Left lung (tissue), 10 donors: ENCODE data around the gene RWDD2A. TPM values are rescaled to one million over a fixed set of nuclear protein-coding genes. Genes with fewer than 3 reads are reported as not detected.

Source experiments
- ATAC-seq: fragments of 200-7000 bp; cut with Tn5 transposase; one replicate; pipeline ENCODE4 v1.9.1; 2020; ENCODE audit warnings: moderate library complexity
- DNase-seq, 4 donors: peaks; one replicate each; pipeline ENCODE4 v3.0.0-alpha.2; 2013 to 2020
- H3K27ac ChIP-seq, 2 donors: fragments of 200-600 bp; sonication (generic) in 1 of 2; one replicate each; pipeline versions ENCODE4 v1.5.0 to v1.8.0; 2020 to 2021
- H3K27me3 ChIP-seq, 2 donors: fragments of 200-600 bp; sonication (generic) in 1 of 2; one replicate each; pipeline versions ENCODE4 v1.5.0 to v1.8.0; 2020 to 2021
- H3K36me3 ChIP-seq, 2 donors: fragments of 200-600 bp; sonication (generic) in 1 of 2; one replicate each; pipeline versions ENCODE4 v1.5.0 to v1.8.0; 2020 to 2021
- H3K4me1 ChIP-seq, 2 donors: fragments of 200-600 bp; one replicate each; pipeline ENCODE4 v1.8.0; 2021
- H3K4me3 ChIP-seq, 2 donors: fragments of 200-600 bp; sonication (generic) in 1 of 2; one replicate each; pipeline versions ENCODE4 v1.5.0 to v1.8.0; 2020 to 2021; ENCODE audit warnings: mild to moderate bottlenecking in 1 of 2
- H3K9me3 ChIP-seq, 2 donors: fragments of 200-600 bp; sonication (generic) in 1 of 2; one replicate each; pipeline versions ENCODE4 v1.5.0 to v1.8.0; 2020 to 2021
- intact Hi-C, 2 donors: fragments of 100-400 bp; cut with DNase I; formaldehyde crosslinking; loops; one replicate each; pipeline versions ENCODE4 v1.11.2 to v1.14.2; 2022
- polyA plus RNA-seq, 6 donors: library from polyadenylated mRNA; unstranded; fragments of 120-200 nt; gene quantifications; one replicate each; pipeline ENCODE4 v1.2.1, GENCODE V29; 2013; ENCODE audit not compliant: insufficient read length in 6 of 6
- total RNA-seq, 2 donors: library from RNA; stranded (reverse); fragmentation: NEBNext Ultra II Directional; extraction: Animal tissue kit (Norgen Biotek cat#: 25700); gene quantifications; one replicate each; pipeline ENCODE4 v1.2.1, GENCODE V29; 2021
- TF ChIP-seq, protein P1 (sequence below), 2 donors: fragments of 200-600 bp; sonication (generic) in 1 of 2; IDR thresholded peaks; one replicate each; pipeline versions ENCODE4 v1.5.0 to v1.8.0; 2021; ENCODE audit warnings: antibody characterized with exemption in 2 of 2
- donor health status: DM: no; HTN: yes; CAD: no.
- donor health status: DM: no; HTN: no; CAD: no.

RWDD2A gene
- total and polyA plus RNA-seq, 8 donors: 2.5 to 5.9 (median 5.0) TPM

DNA sequence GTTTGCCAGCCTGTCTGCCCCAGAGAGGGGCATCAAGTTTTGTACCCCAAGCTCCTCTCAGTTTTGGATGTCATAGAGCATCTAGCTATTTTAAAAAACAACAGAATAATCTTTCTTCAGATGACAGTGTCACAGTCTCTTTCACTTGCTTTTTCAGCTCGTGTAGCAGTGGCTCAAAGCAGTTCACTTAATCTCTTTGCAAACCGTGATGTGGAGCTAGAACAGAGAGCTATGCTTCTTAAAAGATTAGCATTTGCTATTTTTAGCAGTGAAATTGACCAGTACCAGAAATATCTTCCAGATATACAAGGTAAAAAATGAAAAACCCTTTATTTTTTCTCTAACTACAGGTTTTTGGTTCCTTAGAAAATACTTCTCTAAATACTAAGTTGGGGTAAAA lies 37.4 kb upstream of the RWDD2A start:
- H3K27me3 ChIP-seq: no peaks in the 10 kb centered on the region
- ATAC-seq (no peak), DNase-seq (no peak)
- no peaks in the 10 kb centered on the region for H3K9me3 ChIP-seq
- peaks cover 0 to 95% of the 10 kb centered on the region in 2 donors for H3K36me3 ChIP-seq
- intact Hi-C loops: no loop called here
- TF ChIP-seq, protein P1, sequence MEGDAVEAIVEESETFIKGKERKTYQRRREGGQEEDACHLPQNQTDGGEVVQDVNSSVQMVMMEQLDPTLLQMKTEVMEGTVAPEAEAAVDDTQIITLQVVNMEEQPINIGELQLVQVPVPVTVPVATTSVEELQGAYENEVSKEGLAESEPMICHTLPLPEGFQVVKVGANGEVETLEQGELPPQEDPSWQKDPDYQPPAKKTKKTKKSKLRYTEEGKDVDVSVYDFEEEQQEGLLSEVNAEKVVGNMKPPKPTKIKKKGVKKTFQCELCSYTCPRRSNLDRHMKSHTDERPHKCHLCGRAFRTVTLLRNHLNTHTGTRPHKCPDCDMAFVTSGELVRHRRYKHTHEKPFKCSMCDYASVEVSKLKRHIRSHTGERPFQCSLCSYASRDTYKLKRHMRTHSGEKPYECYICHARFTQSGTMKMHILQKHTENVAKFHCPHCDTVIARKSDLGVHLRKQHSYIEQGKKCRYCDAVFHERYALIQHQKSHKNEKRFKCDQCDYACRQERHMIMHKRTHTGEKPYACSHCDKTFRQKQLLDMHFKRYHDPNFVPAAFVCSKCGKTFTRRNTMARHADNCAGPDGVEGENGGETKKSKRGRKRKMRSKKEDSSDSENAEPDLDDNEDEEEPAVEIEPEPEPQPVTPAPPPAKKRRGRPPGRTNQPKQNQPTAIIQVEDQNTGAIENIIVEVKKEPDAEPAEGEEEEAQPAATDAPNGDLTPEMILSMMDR (IDR thresholded peaks at IDR 0.05): no peak
- no peaks in the 10 kb centered on the region for H3K4me1 ChIP-seq
- no peak overlapping the region for H3K4me3 ChIP-seq
- H3K27ac ChIP-seq: no peak overlapping the region

DNA sequence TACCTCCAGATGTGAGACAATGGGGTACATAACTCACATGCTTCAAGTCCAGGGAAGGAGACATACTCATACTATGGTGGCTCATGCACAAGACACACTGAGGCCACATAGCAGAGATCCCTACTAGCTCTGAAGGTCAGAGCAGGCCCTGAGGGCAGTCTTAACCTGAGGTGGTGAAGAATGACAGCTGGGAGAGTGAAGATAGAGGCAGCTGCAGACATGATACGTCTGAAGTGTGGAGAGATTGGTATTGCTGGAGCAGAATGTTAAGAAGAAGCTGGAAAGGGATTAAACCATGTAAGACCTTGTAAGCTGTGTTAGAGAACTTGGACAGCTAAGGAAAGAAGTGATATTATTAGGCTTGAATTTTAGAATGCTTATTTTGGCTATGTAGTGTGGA lies 33.0 kb upstream of the RWDD2A start:
- H3K4me3 ChIP-seq: no peak overlapping the region
- H3K27ac ChIP-seq: no peak overlapping the region
- DNase-seq: no peak
- TF ChIP-seq, protein P1 (IDR thresholded peaks at IDR 0.05): no peak
- intact Hi-C loops: no loop called here
- no peaks in the 10 kb centered on the region for H3K9me3 ChIP-seq
- ATAC-seq: no peak
- H3K27me3 ChIP-seq: no peaks in the 10 kb centered on the region
- peaks cover 0 to 82% of the 10 kb centered on the region in 2 donors for H3K36me3 ChIP-seq
- no peaks in the 10 kb centered on the region for H3K4me1 ChIP-seq

DNA sequence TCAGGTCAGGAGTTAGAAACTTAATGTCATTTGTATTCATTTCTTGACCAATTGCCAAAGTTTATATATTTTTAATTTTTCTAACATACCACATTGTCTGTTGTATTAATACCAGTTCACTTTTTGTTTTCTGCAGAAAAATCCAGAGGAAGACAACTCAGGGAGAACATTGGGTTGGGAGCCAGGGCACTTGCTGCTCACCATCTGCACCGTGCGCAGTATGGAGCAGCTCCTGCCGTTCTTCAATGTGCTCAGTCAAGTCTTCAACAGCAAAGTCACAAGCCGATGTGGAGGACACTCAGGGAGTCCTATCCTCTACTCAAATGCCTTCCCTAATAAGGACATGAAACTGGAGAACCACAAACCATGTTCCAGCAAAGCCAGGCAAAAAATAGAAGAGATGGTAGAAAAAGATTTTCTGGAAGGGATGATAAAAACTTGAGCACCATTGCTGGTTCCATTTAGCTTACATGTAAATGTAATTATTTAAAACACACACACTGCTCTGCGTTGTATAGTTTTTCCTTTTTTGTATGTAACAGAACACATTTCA lies 25.4 kb upstream of the RWDD2A start:
- Histone ChIP-seq H3K27me3 (no peaks in the 10 kb centered on the region), H3K9me3 (no peaks in the 10 kb centered on the region), H3K27ac (no peak overlapping the region), H3K36me3 (peaks cover 5 to 97% of the 10 kb centered on the region in 2 donors), H3K4me3 (no peak overlapping the region), H3K4me1 (no peaks in the 10 kb centered on the region)
- ATAC-seq: no peak
- intact Hi-C loops: no loop called here
- no peak for DNase-seq
- TF ChIP-seq, protein P1 (IDR thresholded peaks at IDR 0.05): no peak

DNA sequence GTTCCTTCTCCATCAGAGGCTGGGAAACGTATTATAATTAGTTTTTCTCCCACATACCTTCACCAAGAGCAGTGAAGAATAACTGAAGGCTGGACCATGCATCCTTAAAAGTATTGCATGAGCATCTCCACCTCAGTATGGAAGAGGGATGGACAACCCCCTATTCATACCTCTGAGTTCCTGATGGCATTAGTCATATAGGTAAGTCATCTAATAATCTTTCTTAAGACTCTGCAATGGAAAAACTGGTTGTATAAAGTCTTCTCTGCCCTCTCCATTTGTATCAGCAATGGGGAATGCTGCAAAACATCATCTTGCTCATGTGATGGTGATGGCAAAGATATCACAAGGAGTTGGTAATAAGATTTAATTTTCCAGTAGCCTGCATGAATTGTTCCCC lies 24.6 kb upstream of the RWDD2A start:
- intact Hi-C loops: no loop called here
- ATAC-seq: no peak
- peaks cover 5 to 97% of the 10 kb centered on the region in 2 donors for H3K36me3 ChIP-seq

DNA sequence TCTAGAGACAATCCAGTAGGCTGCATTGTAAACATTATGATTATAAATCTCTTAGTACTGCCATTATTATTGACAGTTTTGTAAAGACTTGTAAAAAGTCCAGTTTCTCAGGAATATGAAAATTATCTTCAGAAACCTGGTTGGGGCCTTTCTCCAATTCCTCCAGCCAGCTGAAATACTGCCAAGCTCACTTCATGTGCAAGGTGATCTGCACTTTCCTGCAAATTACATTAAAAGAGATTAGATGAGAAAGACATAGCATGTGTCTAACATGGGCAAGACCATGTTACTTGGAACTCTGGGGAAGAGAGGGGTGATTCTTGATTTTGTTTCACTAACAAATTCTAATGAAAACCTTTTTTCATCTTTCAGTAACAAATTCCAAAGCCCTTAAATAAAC lies 24.1 kb upstream of the RWDD2A start:
- Histone ChIP-seq H3K4me1 (no peaks in the 10 kb centered on the region), H3K27ac (no peak overlapping the region), H3K9me3 (no peaks in the 10 kb centered on the region), H3K4me3 (no peak overlapping the region), H3K27me3 (no peaks in the 10 kb centered on the region), H3K36me3 (peaks cover 5 to 100% of the 10 kb centered on the region in 2 donors)
- intact Hi-C loops: no loop called here
- ATAC-seq: no peak
- TF ChIP-seq, protein P1 (IDR thresholded peaks at IDR 0.05): no peak
- no peak for DNase-seq

More for the DNA sequence above, 24.6 kb upstream of the RWDD2A start:
- H3K4me1 ChIP-seq: no peaks in the 10 kb centered on the region
- no peak for DNase-seq
- no peak overlapping the region for H3K4me3 ChIP-seq
- TF ChIP-seq, protein P1 (IDR thresholded peaks at IDR 0.05): no peak
- no peaks in the 10 kb centered on the region for H3K27me3 ChIP-seq
- no peak overlapping the region for H3K27ac ChIP-seq
- H3K9me3 ChIP-seq: no peaks in the 10 kb centered on the region
